Gastroesophageal sphincter (tissue), 4 donors: ENCODE data around the gene TRAPPC5. TPM values are rescaled to one million over a fixed set of nuclear protein-coding genes. Genes with fewer than 3 reads are reported as not detected.
"Not testable (repeated sequence)": the region's sequence is repeated elsewhere in the genome, so short reads cannot be mapped to it uniquely, and the experiment has no call there.

ENCODE experiments used
- ATAC-seq: fragments of 150-250 bp; one replicate; pipeline ENCODE4 v1.9.1; 2016; ENCODE audit warnings: mild to moderate bottlenecking, moderate library complexity
- H3K27ac ChIP-seq, 4 donors: fragments of 200-600 bp; sonication (generic) in 3 of 4; 1 replicate in 3 of 4; 2 replicates in 1 of 4; pipeline ENCODE4 v1.5.1; 2016 to 2019
- H3K27me3 ChIP-seq: fragments of 200-600 bp; sonication (generic); one replicate; pipeline ENCODE4 v1.5.1; 2019
- H3K36me3 ChIP-seq, 2 donors: fragments of 200-600 bp; sonication (generic); one replicate each; pipeline ENCODE4 v1.5.1; 2019; ENCODE audit warnings: control low read depth in 1 of 2
- H3K4me1 ChIP-seq, 3 donors: fragments of 200-600 bp; sonication (generic); 1 replicate in 2 of 3; 2 replicates in 1 of 3; pipeline ENCODE4 v1.5.1; 2016 to 2019; ENCODE audit warnings: control low read depth in 2 of 3
- H3K4me3 ChIP-seq, 2 donors: fragments of 200-600 bp; sonication (generic); one replicate each; pipeline ENCODE4 v1.5.1; 2019; ENCODE audit warnings: mild to moderate bottlenecking in 1 of 2, moderate library complexity in 1 of 2
- H3K9me3 ChIP-seq, 3 donors: fragments of 200-600 bp; sonication (generic); one replicate each; pipeline ENCODE4 v1.5.1; 2017 to 2019; ENCODE audit warnings: control low read depth in 2 of 3
- EP300 ChIP-seq: sonication (generic); formaldehyde crosslinking; IDR thresholded peaks from one replicate; pipeline ENCODE4 v1.6.1; 2017; ENCODE audit warnings: antibody characterized with exemption, mild to moderate bottlenecking
- POLR2A ChIP-seq, 2 donors: fragments of 450-650 bp; IDR thresholded peaks; one replicate each; pipeline ENCODE4 v1.6.1; 2017; ENCODE audit warnings: antibody characterized with exemption in 2 of 2, mild to moderate bottlenecking in 2 of 2, moderate library complexity in 1 of 2
- POLR2AphosphoS5 ChIP-seq: sonication (generic); formaldehyde crosslinking; IDR thresholded peaks from one replicate; pipeline ENCODE4 v1.6.1; 2017; ENCODE audit warnings: antibody characterized with exemption
- WGBS, 2 donors: methylation state at CpG; one replicate each; pipeline ENCODE4 v1.1.5; 2018; ENCODE audit warnings: low coverage in 1 of 2; 5-methylcytosine and 5-hydroxymethylcytosine counted together
- total RNA-seq, 4 donors: library from RNA; depleted of rRNA; stranded (reverse); fragments of >200 nt; gene quantifications; one replicate each; pipeline ENCODE4 v1.1.0, GENCODE V29; 2016
- TF ChIP-seq, protein P1 (sequence below), 4 experiments: fragments of 200-600 bp in 2 of 4; fragments of 450-650 bp in 2 of 4; sonication (generic) in 1 of 4; IDR thresholded peaks; one replicate each; pipeline ENCODE4 v1.5.1; 2017 to 2019; ENCODE audit warnings: antibody characterized with exemption in 4 of 4, mild to moderate bottlenecking in 2 of 4, moderate library complexity in 2 of 4

TRAPPC5 gene
- total RNA-seq, 4 donors from 2014 or later, result 56.0 to 69.0 (median 64.0) TPM

DNA sequence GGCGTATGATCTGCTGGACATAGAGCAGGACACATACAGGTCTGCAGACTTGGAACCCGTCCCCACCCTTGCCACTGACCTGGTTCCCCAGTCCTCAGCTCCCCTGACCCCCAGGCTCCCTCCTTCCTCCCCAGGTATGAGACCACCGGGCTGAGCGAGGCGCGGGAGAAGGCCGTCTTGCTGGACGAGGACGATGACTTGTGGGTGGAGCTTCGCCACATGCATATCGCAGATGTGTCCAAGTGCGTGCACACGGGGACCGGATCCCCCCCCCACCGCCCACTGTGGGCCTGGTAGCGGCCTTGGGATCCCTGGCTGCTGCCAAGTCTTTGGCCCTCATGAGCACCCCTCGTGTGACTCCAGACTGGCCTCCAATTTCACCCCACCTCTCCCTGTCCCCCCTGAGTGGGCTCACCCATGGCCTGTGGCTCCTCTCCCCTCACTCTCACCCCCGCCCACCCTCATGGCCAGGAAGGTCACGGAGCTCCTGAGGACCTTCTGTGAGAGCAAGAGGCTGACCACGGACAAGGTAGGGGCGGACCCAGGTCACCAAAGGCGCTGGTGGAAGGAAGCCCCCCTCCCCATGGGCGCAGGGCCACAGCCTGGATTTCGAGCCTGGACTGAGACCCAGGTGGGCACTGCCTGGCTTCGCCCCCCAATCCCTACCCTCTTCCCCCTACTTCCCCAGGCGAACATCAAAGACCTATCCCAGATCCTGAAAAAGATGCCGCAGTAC lies 38.2 kb upstream of the TRAPPC5 start:
- Histone ChIP-seq H3K27me3 (peaks cover 99% of the 10 kb centered on the region), H3K9me3 (no peaks in the 10 kb centered on the region)
- TF ChIP-seq, protein P1, sequence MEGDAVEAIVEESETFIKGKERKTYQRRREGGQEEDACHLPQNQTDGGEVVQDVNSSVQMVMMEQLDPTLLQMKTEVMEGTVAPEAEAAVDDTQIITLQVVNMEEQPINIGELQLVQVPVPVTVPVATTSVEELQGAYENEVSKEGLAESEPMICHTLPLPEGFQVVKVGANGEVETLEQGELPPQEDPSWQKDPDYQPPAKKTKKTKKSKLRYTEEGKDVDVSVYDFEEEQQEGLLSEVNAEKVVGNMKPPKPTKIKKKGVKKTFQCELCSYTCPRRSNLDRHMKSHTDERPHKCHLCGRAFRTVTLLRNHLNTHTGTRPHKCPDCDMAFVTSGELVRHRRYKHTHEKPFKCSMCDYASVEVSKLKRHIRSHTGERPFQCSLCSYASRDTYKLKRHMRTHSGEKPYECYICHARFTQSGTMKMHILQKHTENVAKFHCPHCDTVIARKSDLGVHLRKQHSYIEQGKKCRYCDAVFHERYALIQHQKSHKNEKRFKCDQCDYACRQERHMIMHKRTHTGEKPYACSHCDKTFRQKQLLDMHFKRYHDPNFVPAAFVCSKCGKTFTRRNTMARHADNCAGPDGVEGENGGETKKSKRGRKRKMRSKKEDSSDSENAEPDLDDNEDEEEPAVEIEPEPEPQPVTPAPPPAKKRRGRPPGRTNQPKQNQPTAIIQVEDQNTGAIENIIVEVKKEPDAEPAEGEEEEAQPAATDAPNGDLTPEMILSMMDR (IDR thresholded peaks at IDR 0.05), result no peak
- TF ChIP-seq EP300, result no peak
- no peak for TF ChIP-seq POLR2A (IDR thresholded peaks at IDR 0.05)
- TF ChIP-seq POLR2AphosphoS5, result no peak

DNA sequence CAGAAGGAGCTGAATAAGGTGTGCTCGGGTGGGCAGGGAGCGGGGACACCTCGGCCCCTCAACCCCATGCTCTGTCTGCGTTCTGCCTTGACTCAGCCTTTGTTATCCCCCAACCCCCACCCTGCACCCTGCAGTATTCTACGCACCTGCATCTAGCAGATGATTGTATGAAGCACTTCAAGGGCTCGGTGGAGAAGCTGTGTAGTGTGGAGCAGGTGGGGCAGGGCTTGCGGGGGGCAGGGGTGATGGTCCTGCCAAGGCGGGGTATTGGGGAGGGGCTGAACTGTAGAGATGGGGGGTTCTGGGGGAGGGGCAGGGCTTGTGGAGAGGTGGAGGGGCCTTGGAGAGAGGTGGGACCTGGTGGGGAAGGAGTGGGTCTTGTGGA lies 37.6 kb upstream of the TRAPPC5 start:
- Histone ChIP-seq H3K27ac (no peak overlapping the region), H3K9me3 (no peaks in the 10 kb centered on the region), H3K27me3 (peaks cover 99% of the 10 kb centered on the region), H3K36me3 (no peaks in the 10 kb centered on the region), H3K4me3 (no peak overlapping the region), H3K4me1 (no peaks in the 10 kb centered on the region)
- no peak for ATAC-seq
- no peak for TF ChIP-seq POLR2AphosphoS5
- TF ChIP-seq POLR2A (IDR thresholded peaks at IDR 0.05), result no peak
- TF ChIP-seq EP300, result no peak
- TF ChIP-seq, protein P1 (IDR thresholded peaks at IDR 0.05), result no peak
- WGBS, 2 donors, result 93 to 100% methylated on average over 2 to 3 of the region's 8 CpGs

More for the DNA sequence above, 38.2 kb upstream of the TRAPPC5 start:
- H3K27ac ChIP-seq, result no peak overlapping the region
- ATAC-seq, result no peak
- no peaks in the 10 kb centered on the region for H3K36me3 ChIP-seq
- no peaks in the 10 kb centered on the region for H3K4me1 ChIP-seq
- H3K4me3 ChIP-seq, result no peak overlapping the region
- 64% methylated on average over 3 of the region's 27 CpGs; no CpG with 5 or more reads in 1 of the 2 donors for WGBS, 2 donors

DNA sequence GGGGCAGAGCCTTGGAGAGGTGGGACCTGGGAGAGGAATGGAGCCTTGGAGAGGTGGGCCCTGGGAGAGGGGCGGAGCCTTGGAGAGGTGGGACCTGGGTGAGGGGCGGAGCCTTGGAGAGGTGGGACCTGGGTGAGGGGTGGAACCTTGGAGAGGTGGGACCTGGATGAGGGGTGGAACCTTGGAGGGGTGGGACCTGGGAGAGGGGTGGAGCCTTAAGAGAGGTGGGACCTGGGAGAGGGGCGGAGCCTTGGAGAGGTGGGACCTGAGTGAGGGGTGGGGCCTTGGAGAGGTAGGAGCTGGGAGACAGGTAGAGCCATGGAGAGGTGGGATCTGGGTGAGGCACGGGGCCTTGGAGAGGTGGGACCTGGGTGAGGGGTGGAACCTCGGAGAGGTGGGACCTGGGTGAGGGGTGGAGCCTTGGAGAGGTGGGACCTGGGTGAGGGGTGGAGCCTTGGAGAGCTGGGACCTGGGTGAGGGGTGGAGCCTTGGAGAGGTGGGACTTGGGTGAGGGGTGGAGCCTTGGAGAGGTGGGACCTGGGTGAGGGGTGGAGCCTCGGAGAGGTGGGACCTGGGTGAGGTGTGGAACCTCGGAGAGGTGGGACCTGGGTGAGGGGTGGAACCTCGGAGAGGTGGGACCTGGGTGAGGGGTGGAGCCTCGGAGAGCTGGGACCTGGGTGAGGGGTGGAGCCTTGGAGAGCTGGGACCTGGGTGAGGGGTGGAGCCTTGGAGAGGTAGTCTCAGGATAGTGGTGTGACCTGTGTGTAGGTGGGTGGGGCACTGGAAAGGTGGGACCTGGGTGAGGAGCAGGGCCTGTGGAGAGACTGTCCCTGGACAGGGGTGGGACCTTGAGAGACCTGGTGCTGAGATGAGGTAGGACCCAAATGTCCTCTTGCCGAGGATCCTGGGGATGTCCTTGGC lies 36.7 kb upstream of the TRAPPC5 start:
- not testable (repeated sequence) for ATAC-seq, H3K27ac ChIP-seq, H3K4me3 ChIP-seq, H3K9me3 ChIP-seq, H3K4me1 ChIP-seq, H3K36me3 ChIP-seq
- WGBS, 2 donors, result 37 to 67% methylated on average over 6 to 9 of the region's 10 CpGs
- peaks cover 96% of the 10 kb centered on the region for H3K27me3 ChIP-seq

DNA sequence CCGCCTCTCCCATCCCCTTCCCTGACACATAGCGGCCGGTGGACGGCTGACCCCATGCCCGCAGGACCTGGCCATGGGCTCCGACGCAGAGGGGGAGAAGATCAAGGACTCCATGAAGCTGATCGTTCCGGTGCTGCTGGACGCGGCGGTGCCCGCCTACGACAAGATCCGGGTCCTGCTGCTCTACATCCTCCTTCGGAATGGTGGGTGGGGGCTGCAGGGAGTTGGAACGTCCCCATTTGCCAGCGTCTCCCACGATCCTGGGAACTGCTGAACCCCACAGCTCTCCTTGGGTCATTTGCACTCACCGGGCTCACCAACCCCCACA lies 36.1 kb upstream of the TRAPPC5 start:
- Histone ChIP-seq H3K4me3 (no peak overlapping the region), H3K36me3 (no peaks in the 10 kb centered on the region)
- 93 to 95% methylated on average over 3 to 4 of the region's 20 CpGs for WGBS, 2 donors

DNA sequence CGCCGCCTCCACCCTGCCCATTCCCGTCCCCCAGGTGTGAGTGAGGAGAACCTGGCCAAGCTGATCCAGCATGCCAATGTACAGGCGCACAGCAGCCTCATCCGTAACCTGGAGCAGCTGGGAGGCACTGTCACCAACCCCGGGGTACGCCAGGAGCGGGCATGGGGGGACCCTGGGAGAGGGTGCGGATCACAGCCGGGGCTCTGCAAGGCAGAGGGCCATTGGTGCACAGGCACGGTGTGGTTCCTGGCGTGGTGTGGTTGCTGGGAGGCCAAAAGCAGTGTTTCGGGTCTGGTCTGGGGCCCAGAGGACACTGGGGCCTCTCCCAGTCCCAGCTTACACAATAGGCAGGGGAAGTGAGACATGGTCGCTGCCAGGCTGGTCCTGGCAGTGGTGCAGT lies 35.5 kb upstream of the TRAPPC5 start:
- Histone ChIP-seq H3K36me3 (no peaks in the 10 kb centered on the region), H3K27me3 (peaks cover 98% of the 10 kb centered on the region), H3K4me3 (no peak overlapping the region), H3K9me3 (no peaks in the 10 kb centered on the region), H3K4me1 (no peaks in the 10 kb centered on the region), H3K27ac (no peak overlapping the region)
- 87% methylated on average over 6 of the region's 14 CpGs; no CpG with 5 or more reads in 1 of the 2 donors for WGBS, 2 donors
- no peak for ATAC-seq
- TF ChIP-seq, protein P1 (IDR thresholded peaks at IDR 0.05), result no peak

More for the DNA sequence above, 36.1 kb upstream of the TRAPPC5 start:
- no peaks in the 10 kb centered on the region for H3K9me3 ChIP-seq
- H3K4me1 ChIP-seq, result no peaks in the 10 kb centered on the region
- ATAC-seq, result no peak
- peaks cover 96% of the 10 kb centered on the region for H3K27me3 ChIP-seq
- H3K27ac ChIP-seq, result no peak overlapping the region
- no peak for TF ChIP-seq POLR2A (IDR thresholded peaks at IDR 0.05)
- TF ChIP-seq, protein P1 (IDR thresholded peaks at IDR 0.05), result no peak
- no peak for TF ChIP-seq EP300
- TF ChIP-seq POLR2AphosphoS5, result no peak
